K562 (cell line): ENCODE measurements around the gene PRRT1. TPM values are rescaled to one million over a fixed set of nuclear protein-coding genes. Genes with fewer than 3 reads are reported as not detected.
A peak's percentile ranks its signal among the peaks of the same experiment; 100 is the strongest.

ENCODE experiments used
- BACH1 ChIP-seq: fragments of 200-800 bp; sonication (Bioruptor generic); IDR thresholded peaks from 2 replicates; pipeline ENCODE4 v1.6.1; 2016; ENCODE audit warnings: missing genetic modification characterization, missing compliant biosample characterization
- BHLHE40 ChIP-seq: IDR thresholded peaks from 2 replicates; pipeline ENCODE4 v1.6.1; 2011; ENCODE audit warnings: low read length, improper control_type of control experiment
- GATA2 ChIP-seq: sonication (generic); formaldehyde crosslinking; IDR thresholded peaks from 2 replicates; pipeline ENCODE4 v1.4.0; 2020; ENCODE audit warnings: mild to moderate bottlenecking, missing genetic modification reagents
- HMG20B ChIP-seq: fragments of 250-450 bp; sonication (Bioruptor Pico); IDR thresholded peaks from 2 replicates; pipeline ENCODE4 v1.5.0; 2021; ENCODE audit warnings: mild to moderate bottlenecking
- NUFIP1 ChIP-seq: fragments of 450-650 bp; IDR thresholded peaks from 2 replicates; pipeline ENCODE4 v1.6.1; 2018; ENCODE audit not compliant: partially characterized antibody
- PHB2 ChIP-seq: fragments of 450-650 bp; IDR thresholded peaks from 2 replicates; pipeline ENCODE4 v1.6.1; 2017; ENCODE audit warnings: low read depth
- PTBP1 ChIP-seq: fragments of 200-400 bp; formaldehyde crosslinking; IDR thresholded peaks from 2 replicates; pipeline ENCODE4 v1.6.1; 2017; ENCODE audit warnings: low read depth, low read length
- ZNF224 ChIP-seq: sonication (generic); formaldehyde crosslinking; IDR thresholded peaks from 2 replicates; pipeline ENCODE4 v1.8.0; 2022; ENCODE audit warnings: mild to moderate bottlenecking, missing genetic modification reagents
- polyA plus RNA-seq, 8 experiments: library from polyadenylated mRNA; depleted of rRNA in 4 of 8; stranded (reverse) in 5 of 8; unstranded in 3 of 8; fragments of >200 nt; fragmentation: Nextera tagmentation in 2 of 8; fragmentation: Illumina TruSeq in 1 of 8; extraction: Ambion mirVana in 2 of 8; extraction: Trizol in 1 of 8; gene quantifications; 2 replicates each; pipeline versions ENCODE4 v1.2.1 to v1.2.3, GENCODE V29; 2011 to 2014; ENCODE audit warnings: inconsistent platforms in 1 of 8, missing spikeins in 1 of 8
- total RNA-seq, 7 experiments: library from RNA; depleted of rRNA in 6 of 7; stranded (reverse); fragments of >200 nt in 6 of 7; fragmentation: Illumina TruSeq in 2 of 7; extraction: Trizol in 2 of 7; gene quantifications; 2 replicates each; pipeline versions ENCODE4 v1.2.1 to v1.2.3, GENCODE V29; 2011 to 2021; ENCODE audit warnings: low replicate concordance in 1 of 7
- TF ChIP-seq, protein P1 (sequence below): fragments of 250-450 bp; sonication (Bioruptor Pico); IDR thresholded peaks from 2 replicates; pipeline ENCODE4 v1.5.1; 2021; ENCODE audit warnings: mild to moderate bottlenecking
- TF ChIP-seq, protein P2 (sequence below): IDR thresholded peaks from 3 replicates; pipeline ENCODE4 v1.6.1; 2011; ENCODE audit warnings: borderline replicate concordance, mild to moderate bottlenecking; ENCODE audit not compliant: insufficient read length, insufficient read depth
- TF ChIP-seq, protein P3 (sequence below): fragments of 250-450 bp; sonication (Bioruptor Pico); IDR thresholded peaks from 2 replicates; pipeline ENCODE4 v1.4.0; 2020; ENCODE audit warnings: borderline replicate concordance
- TF ChIP-seq, protein P4 (sequence below): fragments of 450-650 bp; IDR thresholded peaks from 2 replicates; pipeline ENCODE4 v1.6.1; 2018; ENCODE audit not compliant: partially characterized antibody
- TF ChIP-seq, protein P5 (sequence below): sonication (generic); formaldehyde crosslinking; IDR thresholded peaks from 2 replicates; pipeline ENCODE4 v1.8.1; 2022; ENCODE audit warnings: missing genetic modification reagents
- TF ChIP-seq, protein P6 (sequence below): IDR thresholded peaks from 2 replicates; pipeline ENCODE4 v1.6.1; 2014; ENCODE audit warnings: antibody characterized with exemption

The PRRT1 gene
- total and polyA plus RNA-seq, 9 of the 15 experiments (the other 6 are each of a cell fraction or from before 2014, with no cell fraction given) = 0.14 to 3.5 (median 0.41) TPM

DNA sequence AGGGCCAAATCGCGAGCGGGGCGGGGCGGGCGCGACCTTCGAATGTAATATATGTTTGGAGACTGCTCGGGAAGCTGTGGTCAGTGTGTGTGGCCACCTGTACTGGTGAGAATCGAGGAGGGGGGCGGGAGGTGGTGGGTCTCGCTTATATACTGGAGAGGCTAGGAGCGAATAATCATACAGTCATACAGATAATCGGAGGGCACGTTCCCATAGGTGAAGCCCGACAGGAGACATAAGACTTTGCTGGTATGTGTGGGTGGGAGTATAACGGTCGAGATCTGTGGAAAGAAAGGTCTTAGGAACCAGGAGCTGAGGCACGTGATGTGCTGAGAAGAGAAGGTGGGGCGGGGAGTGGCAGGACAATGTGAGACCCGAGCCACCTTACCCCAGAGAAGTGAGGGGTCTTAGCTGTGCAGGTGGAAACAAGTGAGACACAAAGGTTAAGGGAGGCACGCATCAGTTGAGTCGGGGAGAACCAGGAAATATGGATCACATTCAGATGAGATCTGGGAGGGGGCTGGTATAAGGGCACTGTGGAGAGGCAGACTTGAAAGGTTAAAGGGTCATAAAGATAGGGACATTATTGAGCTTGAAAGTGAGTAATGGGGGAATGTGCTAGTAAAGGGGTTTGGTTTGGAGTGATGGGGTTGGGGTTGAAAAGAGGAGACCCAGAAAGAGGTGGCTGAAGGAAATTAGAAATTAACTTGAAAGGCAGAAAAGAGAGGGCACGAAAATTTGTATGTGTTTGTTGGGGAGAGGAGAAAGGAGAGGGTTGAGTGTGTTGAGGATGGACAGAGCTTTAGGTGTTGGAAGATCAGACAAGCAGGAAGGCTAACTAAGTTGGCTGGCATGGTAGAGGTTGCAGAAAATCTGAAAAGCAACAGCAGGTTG is 27.1 kb upstream of the PRRT1 start (continued):
- TF ChIP-seq, protein P1, sequence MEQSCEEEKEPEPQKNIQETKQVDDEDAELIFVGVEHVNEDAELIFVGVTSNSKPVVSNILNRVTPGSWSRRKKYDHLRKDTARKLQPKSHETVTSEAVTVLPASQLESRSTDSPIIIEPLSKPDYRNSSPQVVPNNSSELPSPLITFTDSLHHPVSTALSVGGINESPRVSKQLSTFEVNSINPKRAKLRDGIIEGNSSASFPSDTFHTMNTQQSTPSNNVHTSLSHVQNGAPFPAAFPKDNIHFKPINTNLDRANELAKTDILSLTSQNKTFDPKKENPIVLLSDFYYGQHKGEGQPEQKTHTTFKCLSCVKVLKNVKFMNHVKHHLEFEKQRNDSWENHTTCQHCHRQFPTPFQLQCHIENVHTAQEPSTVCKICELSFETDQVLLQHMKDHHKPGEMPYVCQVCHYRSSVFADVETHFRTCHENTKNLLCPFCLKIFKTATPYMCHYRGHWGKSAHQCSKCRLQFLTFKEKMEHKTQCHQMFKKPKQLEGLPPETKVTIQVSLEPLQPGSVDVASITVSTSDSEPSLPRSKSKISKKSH (CRISPR knock-in tag) = no peak
- TF ChIP-seq NUFIP1 (no peak), BHLHE40 (peak; percentile 87), HMG20B (CRISPR knock-in tag) (no peak), PHB2 (0 out of 2 replicates have a peak, but pooled peaks have one; percentile 20), PTBP1 (no peak), GATA2 (CRISPR knock-in tag) (peak; percentile 21; the same call in 1 of the 2 replicates), BACH1 (no peak), ZNF224 (CRISPR knock-in tag) (no peak)
- TF ChIP-seq, protein P2, sequence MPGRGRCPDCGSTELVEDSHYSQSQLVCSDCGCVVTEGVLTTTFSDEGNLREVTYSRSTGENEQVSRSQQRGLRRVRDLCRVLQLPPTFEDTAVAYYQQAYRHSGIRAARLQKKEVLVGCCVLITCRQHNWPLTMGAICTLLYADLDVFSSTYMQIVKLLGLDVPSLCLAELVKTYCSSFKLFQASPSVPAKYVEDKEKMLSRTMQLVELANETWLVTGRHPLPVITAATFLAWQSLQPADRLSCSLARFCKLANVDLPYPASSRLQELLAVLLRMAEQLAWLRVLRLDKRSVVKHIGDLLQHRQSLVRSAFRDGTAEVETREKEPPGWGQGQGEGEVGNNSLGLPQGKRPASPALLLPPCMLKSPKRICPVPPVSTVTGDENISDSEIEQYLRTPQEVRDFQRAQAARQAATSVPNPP = no peak
- TF ChIP-seq, protein P3, sequence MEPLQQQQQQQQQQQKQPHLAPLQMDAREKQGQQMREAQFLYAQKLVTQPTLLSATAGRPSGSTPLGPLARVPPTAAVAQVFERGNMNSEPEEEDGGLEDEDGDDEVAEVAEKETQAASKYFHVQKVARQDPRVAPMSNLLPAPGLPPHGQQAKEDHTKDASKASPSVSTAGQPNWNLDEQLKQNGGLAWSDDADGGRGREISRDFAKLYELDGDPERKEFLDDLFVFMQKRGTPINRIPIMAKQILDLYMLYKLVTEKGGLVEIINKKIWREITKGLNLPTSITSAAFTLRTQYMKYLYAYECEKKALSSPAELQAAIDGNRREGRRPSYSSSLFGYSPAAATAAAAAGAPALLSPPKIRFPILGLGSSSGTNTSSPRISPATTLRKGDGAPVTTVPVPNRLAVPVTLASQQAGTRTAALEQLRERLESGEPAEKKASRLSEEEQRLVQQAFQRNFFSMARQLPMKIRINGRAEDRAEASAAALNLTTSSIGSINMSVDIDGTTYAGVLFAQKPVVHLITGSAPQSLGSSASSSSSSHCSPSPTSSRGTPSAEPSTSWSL = no peak
- TF ChIP-seq, protein P4, sequence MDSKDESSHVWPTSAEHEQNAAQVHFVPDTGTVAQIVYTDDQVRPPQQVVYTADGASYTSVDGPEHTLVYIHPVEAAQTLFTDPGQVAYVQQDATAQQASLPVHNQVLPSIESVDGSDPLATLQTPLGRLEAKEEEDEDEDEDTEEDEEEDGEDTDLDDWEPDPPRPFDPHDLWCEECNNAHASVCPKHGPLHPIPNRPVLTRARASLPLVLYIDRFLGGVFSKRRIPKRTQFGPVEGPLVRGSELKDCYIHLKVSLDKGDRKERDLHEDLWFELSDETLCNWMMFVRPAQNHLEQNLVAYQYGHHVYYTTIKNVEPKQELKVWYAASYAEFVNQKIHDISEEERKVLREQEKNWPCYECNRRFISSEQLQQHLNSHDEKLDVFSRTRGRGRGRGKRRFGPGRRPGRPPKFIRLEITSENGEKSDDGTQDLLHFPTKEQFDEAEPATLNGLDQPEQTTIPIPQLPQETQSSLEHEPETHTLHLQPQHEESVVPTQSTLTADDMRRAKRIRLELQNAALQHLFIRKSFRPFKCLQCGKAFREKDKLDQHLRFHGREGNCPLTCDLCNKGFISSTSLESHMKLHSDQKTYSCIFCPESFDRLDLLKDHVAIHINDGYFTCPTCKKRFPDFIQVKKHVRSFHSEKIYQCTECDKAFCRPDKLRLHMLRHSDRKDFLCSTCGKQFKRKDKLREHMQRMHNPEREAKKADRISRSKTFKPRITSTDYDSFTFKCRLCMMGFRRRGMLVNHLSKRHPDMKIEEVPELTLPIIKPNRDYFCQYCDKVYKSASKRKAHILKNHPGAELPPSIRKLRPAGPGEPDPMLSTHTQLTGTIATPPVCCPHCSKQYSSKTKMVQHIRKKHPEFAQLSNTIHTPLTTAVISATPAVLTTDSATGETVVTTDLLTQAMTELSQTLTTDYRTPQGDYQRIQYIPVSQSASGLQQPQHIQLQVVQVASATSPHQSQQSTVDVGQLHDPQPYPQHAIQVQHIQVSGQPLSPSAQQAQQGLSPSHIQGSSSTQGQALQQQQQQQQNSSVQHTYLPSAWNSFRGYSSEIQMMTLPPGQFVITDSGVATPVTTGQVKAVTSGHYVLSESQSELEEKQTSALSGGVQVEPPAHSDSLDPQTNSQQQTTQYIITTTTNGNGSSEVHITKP = peak; percentile 6
- TF ChIP-seq, protein P5, sequence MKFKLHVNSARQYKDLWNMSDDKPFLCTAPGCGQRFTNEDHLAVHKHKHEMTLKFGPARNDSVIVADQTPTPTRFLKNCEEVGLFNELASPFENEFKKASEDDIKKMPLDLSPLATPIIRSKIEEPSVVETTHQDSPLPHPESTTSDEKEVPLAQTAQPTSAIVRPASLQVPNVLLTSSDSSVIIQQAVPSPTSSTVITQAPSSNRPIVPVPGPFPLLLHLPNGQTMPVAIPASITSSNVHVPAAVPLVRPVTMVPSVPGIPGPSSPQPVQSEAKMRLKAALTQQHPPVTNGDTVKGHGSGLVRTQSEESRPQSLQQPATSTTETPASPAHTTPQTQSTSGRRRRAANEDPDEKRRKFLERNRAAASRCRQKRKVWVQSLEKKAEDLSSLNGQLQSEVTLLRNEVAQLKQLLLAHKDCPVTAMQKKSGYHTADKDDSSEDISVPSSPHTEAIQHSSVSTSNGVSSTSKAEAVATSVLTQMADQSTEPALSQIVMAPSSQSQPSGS (CRISPR knock-in tag) = no peak
- TF ChIP-seq, protein P6, sequence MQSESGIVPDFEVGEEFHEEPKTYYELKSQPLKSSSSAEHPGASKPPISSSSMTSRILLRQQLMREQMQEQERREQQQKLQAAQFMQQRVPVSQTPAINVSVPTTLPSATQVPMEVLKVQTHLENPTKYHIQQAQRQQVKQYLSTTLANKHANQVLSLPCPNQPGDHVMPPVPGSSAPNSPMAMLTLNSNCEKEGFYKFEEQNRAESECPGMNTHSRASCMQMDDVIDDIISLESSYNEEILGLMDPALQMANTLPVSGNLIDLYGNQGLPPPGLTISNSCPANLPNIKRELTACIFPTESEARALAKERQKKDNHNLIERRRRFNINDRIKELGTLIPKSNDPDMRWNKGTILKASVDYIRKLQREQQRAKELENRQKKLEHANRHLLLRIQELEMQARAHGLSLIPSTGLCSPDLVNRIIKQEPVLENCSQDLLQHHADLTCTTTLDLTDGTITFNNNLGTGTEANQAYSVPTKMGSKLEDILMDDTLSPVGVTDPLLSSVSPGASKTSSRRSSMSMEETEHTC = no peak
